Lower lobe of right lung (tissue), 2 donors: Measurements from ENCODE around the gene DCLK2. TPM values are rescaled to one million over a fixed set of nuclear protein-coding genes. Genes with fewer than 3 reads are reported as not detected.

ENCODE experiments used
- ATAC-seq, 2 donors: fragments of 200-7000 bp; cut with Tn5 transposase; one replicate each; pipeline ENCODE4 v1.9.1; 2020 to 2022; ENCODE audit warnings: mild to moderate bottlenecking in 2 of 2, moderate library complexity in 2 of 2
- DNase-seq: peaks from one replicate; pipeline ENCODE4 v3.0.0-alpha.2; 2020
- H3K27ac ChIP-seq: fragments of 200-600 bp; one replicate; pipeline ENCODE4 v1.8.0; 2022
- H3K27me3 ChIP-seq: fragments of 200-600 bp; one replicate; pipeline ENCODE4 v1.8.0; 2022; ENCODE audit warnings: low read depth
- H3K36me3 ChIP-seq: fragments of 200-600 bp; one replicate; pipeline ENCODE4 v1.8.0; 2022; ENCODE audit warnings: mild to moderate bottlenecking
- H3K4me1 ChIP-seq: fragments of 200-600 bp; one replicate; pipeline ENCODE4 v1.8.0; 2022
- H3K4me3 ChIP-seq: fragments of 200-600 bp; one replicate; pipeline ENCODE4 v1.8.0; 2022; ENCODE audit warnings: mild to moderate bottlenecking
- H3K9me3 ChIP-seq: fragments of 200-600 bp; one replicate; pipeline ENCODE4 v1.8.0; 2022
- CTCF ChIP-seq: fragments of 200-600 bp; IDR thresholded peaks from one replicate; pipeline ENCODE4 v1.8.0; 2022; ENCODE audit warnings: antibody characterized with exemption, mild to moderate bottlenecking
- intact Hi-C: fragments of 100-400 bp; cut with DNase I; formaldehyde crosslinking; loops from one replicate; pipeline ENCODE4 v1.11.0; 2022
- total RNA-seq: library from RNA; stranded (reverse); fragmentation: NEBNext Ultra II Directional; extraction: Animal tissue kit (Norgen Biotek cat#: 25700); gene quantifications from one replicate; pipeline ENCODE4 v1.2.1, GENCODE V29; 2021
- donor health status: DM: no; HTN: yes; CAD: no; lungs with severe emphysema.

The DCLK2 gene
- total RNA-seq, 1 donor from 2014 or later, result 2.9 TPM

- no peak for TF ChIP-seq CTCF
- H3K9me3 ChIP-seq, result no peaks in the 10 kb centered on the region
- no peaks in the 10 kb centered on the region for H3K36me3 ChIP-seq
- no peak overlapping the region for H3K27ac ChIP-seq
- H3K4me1 ChIP-seq, result peaks cover 6% of the 10 kb centered on the region
- H3K4me3 ChIP-seq, result no peak overlapping the region
- H3K27me3 ChIP-seq, result no peaks in the 10 kb centered on the region
- intact Hi-C loops, result loop anchor here (10.0 kb wide), 1 partner anchor 214 kb away; no protein-coding TSS in a partner anchor
- ATAC-seq (no peak), DNase-seq (no peak)
These were observed 140.2 kb downstream of the DCLK2 start for GRCh38 chr4:150218447-150218846.

GRCh38 chr4:150219841-150220240, 141.6 kb downstream of the DCLK2 start:
- Histone ChIP-seq H3K36me3 (no peaks in the 10 kb centered on the region), H3K27ac (no peak overlapping the region), H3K4me3 (no peak overlapping the region), H3K9me3 (no peaks in the 10 kb centered on the region), H3K27me3 (no peaks in the 10 kb centered on the region), H3K4me1 (peaks cover 6% of the 10 kb centered on the region)
- no peak for TF ChIP-seq CTCF
- ATAC-seq, result no peak
- intact Hi-C loops, result loop anchor here (10.0 kb wide), 1 partner anchor 215 kb away; no protein-coding TSS in a partner anchor
- DNase-seq, result no peak

GRCh38 chr4:150224896-150225591, 146.8 kb downstream of the DCLK2 start:
- no peaks in the 10 kb centered on the region for H3K4me1 ChIP-seq
- intact Hi-C loops, result no loop called here
- no peaks in the 10 kb centered on the region for H3K36me3 ChIP-seq
- H3K27me3 ChIP-seq, result no peaks in the 10 kb centered on the region
- no peak for TF ChIP-seq CTCF
- no peak overlapping the region for H3K4me3 ChIP-seq
- ATAC-seq, result no peak
- no peak for DNase-seq
- H3K27ac ChIP-seq, result no peak overlapping the region
- no peaks in the 10 kb centered on the region for H3K9me3 ChIP-seq

GRCh38 chr4:150229520-150229919, 151.3 kb downstream of the DCLK2 start:
- ATAC-seq (no peak), DNase-seq (no peak)
- no peak for TF ChIP-seq CTCF
- Histone ChIP-seq H3K4me3 (no peak overlapping the region), H3K36me3 (no peaks in the 10 kb centered on the region), H3K4me1 (no peaks in the 10 kb centered on the region), H3K27me3 (no peaks in the 10 kb centered on the region), H3K27ac (no peak overlapping the region), H3K9me3 (no peaks in the 10 kb centered on the region)
- intact Hi-C loops, result no loop called here

GRCh38 chr4:150230561-150230960, 152.3 kb downstream of the DCLK2 start:
- DNase-seq (no peak), ATAC-seq (no peak)
- intact Hi-C loops, result no loop called here
- Histone ChIP-seq H3K9me3 (no peaks in the 10 kb centered on the region), H3K27me3 (no peaks in the 10 kb centered on the region), H3K4me1 (no peaks in the 10 kb centered on the region), H3K4me3 (no peak overlapping the region), H3K27ac (no peak overlapping the region), H3K36me3 (no peaks in the 10 kb centered on the region)
- TF ChIP-seq CTCF, result no peak
